AG10803 (cell line): Measurements from ENCODE around the gene TMED6.
A peak's percentile ranks its signal among the peaks of the same experiment; 100 is the strongest.
"Not testable (repeated sequence)": the region's sequence is repeated elsewhere in the genome, so short reads cannot be mapped to it uniquely, and the experiment has no call there.

Experiments
- DNase-seq: peaks from one replicate; pipeline ENCODE4 v3.0.0; 2010; ENCODE audit warnings: low read depth
- H3K4me3 ChIP-seq: 2 replicates; pipeline ENCODE4 v1.5.1; 2011; ENCODE audit warnings: mild to moderate bottlenecking, low read length, control low read depth
- CTCF ChIP-seq: conservative IDR thresholded peaks from 2 replicates; pipeline ENCODE4 v1.5.1; 2011; ENCODE audit warnings: mild to moderate bottlenecking, low read length, control low read depth, inconsistent platforms

Gene TMED6

GRCh38 chr16:69302301-69302700 lies 49.3 kb downstream of the TMED6 start:
- no peak for DNase-seq
- no peak for TF ChIP-seq CTCF
- no peak overlapping the region for H3K4me3 ChIP-seq

GRCh38 chr16:69301861-69302260 lies 49.7 kb downstream of the TMED6 start:
- no peak for TF ChIP-seq CTCF
- no peak for DNase-seq

GRCh38 chr16:69301187-69301586 lies 50.4 kb downstream of the TMED6 start:
- no peak overlapping the region for H3K4me3 ChIP-seq
- no peak for TF ChIP-seq CTCF
- no peak for DNase-seq

More at GRCh38 chr16:69301861-69302260, 49.7 kb downstream of the TMED6 start:
- H3K4me3 ChIP-seq: no peak overlapping the region

GRCh38 chr16:69298261-69298660 lies 53.3 kb downstream of the TMED6 start:
- DNase-seq: no peak
- TF ChIP-seq CTCF: no peak

GRCh38 chr16:69296771-69297170 lies 54.8 kb downstream of the TMED6 start:
- DNase-seq: not testable (repeated sequence)

More at GRCh38 chr16:69298261-69298660, 53.3 kb downstream of the TMED6 start:
- no peak overlapping the region for H3K4me3 ChIP-seq

GRCh38 chr16:69294051-69294450 lies 57.5 kb downstream of the TMED6 start:
- peak; percentile 42 for DNase-seq
- H3K4me3 ChIP-seq: no peak overlapping the region

More at GRCh38 chr16:69296771-69297170, 54.8 kb downstream of the TMED6 start:
- H3K4me3 ChIP-seq: not testable (repeated sequence)

GRCh38 chr16:69293401-69293800 lies 58.2 kb downstream of the TMED6 start:
- TF ChIP-seq CTCF: no peak
- no peak overlapping the region for H3K4me3 ChIP-seq
- no peak for DNase-seq

More at GRCh38 chr16:69294051-69294450, 57.5 kb downstream of the TMED6 start:
- TF ChIP-seq CTCF: no peak
